B cell (primary cell): Measurements from ENCODE around the gene KCNQ2. TPM values are rescaled to one million over a fixed set of nuclear protein-coding genes. Genes with fewer than 3 reads are reported as not detected.

Experiments used
- ATAC-seq: fragments of 200-7000 bp; cut with Tn5 transposase; one replicate; pipeline ENCODE4 v1.10.0; 2021; ENCODE audit warnings: low read depth, mild to moderate bottlenecking, moderate number of reproducible peaks, moderate library complexity
- CTCF ChIA-PET: fragments of 350-600 bp; sonication (Branson Sonifier 250); formaldehyde crosslinking; loops from one replicate; lab custom pipeline; 2021; ENCODE audit warnings: antibody characterized with exemption, inconsistent platforms; lab: Charles Lee
- POLR2A ChIA-PET: fragments of 350-600 bp; sonication (Branson Sonifier 250); formaldehyde crosslinking; loops from one replicate; lab custom pipeline; 2021; ENCODE audit warnings: antibody characterized with exemption; lab: Charles Lee
- DNase-seq: peaks from one replicate; pipeline ENCODE4 v3.0.0; 2013
- H2AFZ ChIP-seq: 2 replicates; pipeline ENCODE4 v1.6.1; 2012; ENCODE audit warnings: mild to moderate bottlenecking, low read depth, low read length; ENCODE audit not compliant: insufficient read depth, poor library complexity, severe bottlenecking
- H3K27ac ChIP-seq, 2 donors: 1 replicate in 1 of 2; 2 replicates in 1 of 2; pipeline ENCODE4 v1.5.1; 2012 to 2013; ENCODE audit warnings: low read length in 2 of 2, mild to moderate bottlenecking in 2 of 2, moderate library complexity in 1 of 2
- H3K27me3 ChIP-seq, 4 experiments: fragments of 200-600 bp in 1 of 4; sonication (generic) in 1 of 4; replicated peaks in 1 of 4; 1 replicate in 2 of 4; 2 replicates in 2 of 4; pipeline versions ENCODE4 v1.6.1 to v1.7.0; 2013 to 2016; ENCODE audit warnings: low read length in 3 of 4, mild to moderate bottlenecking in 2 of 4, mixed read lengths in 1 of 4, moderate library complexity in 1 of 4; ENCODE audit not compliant: insufficient read depth in 4 of 4, control insufficient read depth in 3 of 4; ENCODE audit errors: control extremely low read depth in 1 of 4
- H3K36me3 ChIP-seq, 2 experiments: replicated peaks in 1 of 2; 1 replicate in 1 of 2; 2 replicates in 1 of 2; pipeline versions ENCODE4 v1.6.1 to v1.7.1; 2013; ENCODE audit warnings: low read length in 1 of 2; ENCODE audit not compliant: insufficient read depth in 2 of 2, control insufficient read depth in 1 of 2; ENCODE audit errors: control extremely low read depth in 1 of 2, extremely low read depth in 1 of 2
- H3K4me1 ChIP-seq, 2 donors: fragments of 200-600 bp in 1 of 2; sonication (generic) in 1 of 2; 1 replicate in 1 of 2; 2 replicates in 1 of 2; pipeline versions ENCODE4 v1.5.1 to v1.6.1; 2013 to 2017; ENCODE audit warnings: low read length in 2 of 2; ENCODE audit not compliant: control insufficient read depth in 2 of 2, insufficient read depth in 2 of 2
- H3K4me2 ChIP-seq: replicated peaks from 2 replicates; pipeline ENCODE3; 2012; ENCODE audit warnings: mild to moderate bottlenecking, low read depth, low read length; ENCODE audit not compliant: poor library complexity, severe bottlenecking
- H3K4me3 ChIP-seq, 5 experiments: fragments of 200-600 bp in 1 of 5; sonication (generic) in 1 of 5; 1 replicate in 3 of 5; 2 replicates in 2 of 5; pipeline versions ENCODE4 v1.5.1 to v1.7.0; 2011 to 2016; ENCODE audit warnings: low read length in 4 of 5, mild to moderate bottlenecking in 4 of 5, low read depth in 2 of 5, control low read depth in 1 of 5, moderate library complexity in 1 of 5; ENCODE audit not compliant: insufficient read depth in 1 of 5; ENCODE audit errors: control extremely low read depth in 1 of 5, extremely low read depth in 1 of 5
- H3K79me2 ChIP-seq: fragments of 200-600 bp; sonication (generic); one replicate; pipeline ENCODE4 v1.6.0; 2016; ENCODE audit warnings: low read length; ENCODE audit not compliant: control insufficient read depth, insufficient read depth
- H3K9ac ChIP-seq: fragments of 200-600 bp; sonication (generic); 2 replicates; pipeline ENCODE4 v1.6.1; 2017; ENCODE audit warnings: mild to moderate bottlenecking, low read length, moderate library complexity
- H3K9me3 ChIP-seq, 3 donors: one replicate each; pipeline versions ENCODE4 v1.6.1 to v1.7.1; 2013; ENCODE audit warnings: low read length in 2 of 3; ENCODE audit not compliant: control insufficient read depth in 2 of 3, insufficient read depth in 1 of 3; ENCODE audit errors: control extremely low read depth in 1 of 3
- H4K20me1 ChIP-seq: 2 replicates; pipeline ENCODE4 v1.6.0; 2012; ENCODE audit warnings: mild to moderate bottlenecking, low read length; ENCODE audit not compliant: insufficient read depth, control insufficient read depth, poor library complexity, severe bottlenecking
- H3K27ac Mint-ChIP-seq: one replicate; pipeline ENCODE4 v1.8.0; 2021; ENCODE audit warnings: mixed read lengths
- H3K27me3 Mint-ChIP-seq: one replicate; pipeline ENCODE4 v1.8.0; 2021; ENCODE audit warnings: mixed read lengths
- H3K4me1 Mint-ChIP-seq: one replicate; pipeline ENCODE4 v1.8.0; 2021; ENCODE audit warnings: mixed read lengths
- H3K4me3 Mint-ChIP-seq: one replicate; pipeline ENCODE4 v1.8.0; 2021; ENCODE audit warnings: mixed read lengths
- H3K9me3 Mint-ChIP-seq: one replicate; pipeline ENCODE4 v1.8.0; 2022; ENCODE audit warnings: mixed read lengths; ENCODE audit not compliant: insufficient read depth
- CTCF ChIP-seq: fragments of 200-600 bp; IDR thresholded peaks from one replicate; pipeline ENCODE4 v1.8.0; 2022; ENCODE audit warnings: antibody characterized with exemption, mild to moderate bottlenecking
- EZH2 ChIP-seq: IDR thresholded peaks from 2 replicates; pipeline ENCODE4 v1.6.1; 2012; ENCODE audit warnings: borderline replicate concordance, low read depth, mild to moderate bottlenecking, moderate library complexity, low read length; ENCODE audit not compliant: insufficient read depth, poor library complexity, severe bottlenecking
- WGBS: methylation state at CpG from one replicate; pipeline ENCODE4 v1.1.5; 2013; ENCODE audit warnings: missing lambda C conversion rate; ENCODE audit not compliant: insufficient coverage; 5-methylcytosine and 5-hydroxymethylcytosine counted together
- intact Hi-C: fragments of 100-400 bp; cut with micrococcal nuclease; formaldehyde crosslinking; loops from one replicate; pipeline ENCODE4 v1.10.0; 2022
- polyA plus RNA-seq: library from polyadenylated mRNA; depleted of rRNA; stranded (reverse); fragments of >200 nt; gene quantifications from 2 replicates; pipeline ENCODE4 v1.2.3, GENCODE V29; 2012
- total RNA-seq, 2 donors: library from RNA; stranded (reverse); fragments of 120-200 nt in 1 of 2; gene quantifications; 1 replicate in 1 of 2; 2 replicates in 1 of 2; pipeline versions ENCODE4 v1.2.3 to v1.2.4, GENCODE V29; 2013 to 2022

The KCNQ2 gene
- total and polyA plus RNA-seq, 2 donors (not counting 1 experiment from before 2014, with no cell fraction given), result 0.12 TPM; not detected in 1

DNA sequence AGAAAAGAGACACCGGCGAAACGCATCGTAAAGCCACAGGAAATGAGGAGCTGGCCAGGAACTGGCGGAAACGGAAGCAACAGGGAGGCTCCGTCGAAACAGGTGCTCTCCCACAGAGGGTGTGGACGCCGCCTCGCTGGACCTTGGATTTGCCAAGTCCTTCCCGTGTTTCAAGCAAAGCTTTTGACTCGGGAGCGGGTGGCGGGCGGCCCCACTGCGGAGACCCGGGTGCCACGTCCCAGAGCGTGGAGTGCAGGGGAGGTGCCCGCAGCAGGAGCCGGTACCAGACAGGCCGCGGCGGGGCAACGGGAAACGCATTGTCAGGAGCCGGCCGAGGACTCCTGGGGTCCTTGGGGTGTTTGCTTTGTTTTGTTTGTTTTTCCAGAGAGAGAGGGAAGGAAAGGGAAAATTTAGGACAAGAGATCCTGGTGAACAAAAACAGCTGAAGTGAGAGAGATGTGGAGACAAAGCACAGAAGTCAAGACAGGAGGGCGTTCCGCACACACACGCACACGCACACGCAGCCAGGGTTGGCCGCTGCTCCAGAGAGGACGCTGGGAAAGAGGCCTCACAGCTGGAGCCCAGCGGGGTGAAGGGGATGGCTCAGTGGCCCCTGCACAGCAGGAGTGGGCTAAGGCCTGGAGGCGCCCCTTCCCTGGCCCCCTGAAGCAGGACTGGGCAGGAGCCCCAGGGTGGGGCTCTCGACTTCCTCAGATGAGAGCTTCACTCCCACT is 60.4 kb downstream of the KCNQ2 start:
- no peaks in the 10 kb centered on the region for H3K4me1 Mint-ChIP-seq
- Histone ChIP-seq H3K4me1 (no peaks in the 10 kb centered on the region), H4K20me1 (no peaks in the 10 kb centered on the region), H3K9me3 (peaks cover 0 to 19% (median 0%) of the 10 kb centered on the region in 3 donors), H3K9ac (no peak overlapping the region), H3K36me3 (no peaks in the 10 kb centered on the region), H3K79me2 (no peaks in the 10 kb centered on the region), H2AFZ (no peak overlapping the region), H3K27ac (no peak overlapping the region), H3K4me2 (no peak overlapping the region), H3K27me3 (peaks cover 0 to 3% (median 0%) of the 10 kb centered on the region in 4 experiments), H3K4me3 (no peak overlapping the region)
- WGBS, result 71% methylated on average over 39 of the region's 39 CpGs
- no peaks in the 10 kb centered on the region for H3K9me3 Mint-ChIP-seq
- ATAC-seq (no peak), DNase-seq (no peak)
- no peak overlapping the region for H3K4me3 Mint-ChIP-seq
- TF ChIP-seq CTCF (no peak), EZH2 (no peak)
- H3K27ac Mint-ChIP-seq, result no peak overlapping the region
- ChIA-PET POLR2A (no interaction called here), CTCF (no interaction called here)
- H3K27me3 Mint-ChIP-seq, result peaks cover 6% of the 10 kb centered on the region
- intact Hi-C loops, result no loop called here

DNA sequence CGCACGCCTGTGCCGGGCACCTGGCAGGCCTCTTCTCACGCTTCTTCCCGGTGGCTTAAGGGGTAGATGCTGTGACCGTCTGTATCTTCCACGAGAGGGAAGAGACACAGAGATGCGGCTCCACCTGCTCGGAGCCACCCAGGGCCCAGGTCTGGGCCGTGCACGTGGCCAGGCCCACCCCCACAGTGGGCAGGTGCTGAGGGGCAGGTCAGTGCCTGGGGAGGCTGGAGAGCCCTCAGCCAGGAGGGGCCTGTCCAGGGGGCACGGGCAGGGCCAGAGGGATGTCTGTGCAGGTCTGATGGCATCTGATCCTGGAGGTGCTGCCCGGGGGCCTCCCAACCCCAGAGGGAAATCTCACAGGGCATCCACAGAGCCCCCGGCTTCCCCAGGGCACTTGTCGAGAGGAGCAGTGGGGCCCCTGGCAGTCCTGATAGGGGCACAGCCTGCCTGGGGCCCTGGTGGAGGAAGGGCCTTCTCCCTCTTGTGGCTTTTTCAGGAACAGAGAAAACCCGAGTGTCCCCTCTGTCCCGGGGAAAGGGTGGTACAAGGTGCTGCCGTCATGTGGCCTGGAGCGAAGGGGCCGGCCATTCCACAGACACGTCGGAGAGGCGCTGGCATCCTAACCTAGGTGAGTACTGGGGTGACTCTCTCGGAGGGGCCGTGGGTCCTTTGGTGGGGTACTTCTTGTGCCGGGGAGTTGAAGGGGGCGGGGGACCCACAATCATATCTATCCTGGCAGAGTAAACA is 61.1 kb downstream of the KCNQ2 start:
- no peaks in the 10 kb centered on the region for H3K9me3 Mint-ChIP-seq
- ChIA-PET POLR2A (no interaction called here), CTCF (no interaction called here)
- peaks cover 0 to 19% (median 0%) of the 10 kb centered on the region in 3 donors for H3K9me3 ChIP-seq
- no peaks in the 10 kb centered on the region for H3K79me2 ChIP-seq
- H3K27ac ChIP-seq, result no peak overlapping the region
- intact Hi-C loops, result no loop called here
- no peaks in the 10 kb centered on the region for H3K36me3 ChIP-seq
- H3K27me3 Mint-ChIP-seq, result peaks cover 3% of the 10 kb centered on the region
- no peak overlapping the region for H2AFZ ChIP-seq
- no peaks in the 10 kb centered on the region for H4K20me1 ChIP-seq
- no peak overlapping the region for H3K27ac Mint-ChIP-seq
- no peak overlapping the region for H3K9ac ChIP-seq
- no peak for TF ChIP-seq EZH2
- no peak for TF ChIP-seq CTCF
- H3K4me3 ChIP-seq, result no peak overlapping the region
- no peaks in the 10 kb centered on the region for H3K4me1 ChIP-seq
- ATAC-seq (no peak), DNase-seq (no peak)
- H3K4me1 Mint-ChIP-seq, result no peaks in the 10 kb centered on the region
- no peak overlapping the region for H3K4me2 ChIP-seq
- WGBS, result 61% methylated on average over 23 of the region's 27 CpGs
- peaks cover 0 to 3% (median 0%) of the 10 kb centered on the region in 4 experiments for H3K27me3 ChIP-seq
- H3K4me3 Mint-ChIP-seq, result no peak overlapping the region
